ENCODE data around the gene NUP62.
A peak's percentile ranks its signal among the peaks of the same experiment; 100 is the strongest.

The NUP62 gene

GRCh38 chr19:49940482-49940791 is 11.1 kb upstream of the NUP62 start:
- TF ChIP-seq CTCF (conservative IDR thresholded peaks at IDR 0.05; ENCODE audit: control insufficient read depth, insufficient read depth, low read depth, low read length): no peak
- no peak for DNase-seq (ENCODE audit: low read depth)
- H3K4me3 ChIP-seq (ENCODE audit: control insufficient read depth, low read depth, low read length): no peak overlapping the region

GRCh38 chr19:49939721-49940481 is 10.6 kb upstream of the NUP62 start:
- TF ChIP-seq CTCF (conservative IDR thresholded peaks at IDR 0.05; ENCODE audit: control insufficient read depth, insufficient read depth, low read depth, low read length): no peak
- no peak for DNase-seq (ENCODE audit: low read depth)

GRCh38 chr19:49938662-49939061 is 9.4 kb upstream of the NUP62 start:
- H3K4me3 ChIP-seq (ENCODE audit: control insufficient read depth, low read depth, low read length): no peak overlapping the region
- DNase-seq (ENCODE audit: low read depth): peak; percentile 27
- TF ChIP-seq CTCF (conservative IDR thresholded peaks at IDR 0.05; ENCODE audit: control insufficient read depth, insufficient read depth, low read depth, low read length): no peak

More at GRCh38 chr19:49939721-49940481, 10.6 kb upstream of the NUP62 start:
- no peak overlapping the region for H3K4me3 ChIP-seq (ENCODE audit: control insufficient read depth, low read depth, low read length)

GRCh38 chr19:49937750-49938381 is 8.6 kb upstream of the NUP62 start:
- peak overlapping the region; percentile 36 for H3K4me3 ChIP-seq (ENCODE audit: control insufficient read depth, low read depth, low read length)
- peak; percentile 65 for DNase-seq (ENCODE audit: low read depth)
- TF ChIP-seq CTCF (conservative IDR thresholded peaks at IDR 0.05; ENCODE audit: control insufficient read depth, insufficient read depth, low read depth, low read length): peak; percentile 97

GRCh38 chr19:49936549-49936948 is 7.2 kb upstream of the NUP62 start:
- TF ChIP-seq CTCF (conservative IDR thresholded peaks at IDR 0.05; ENCODE audit: control insufficient read depth, insufficient read depth, low read depth, low read length): no peak
- DNase-seq (ENCODE audit: low read depth): no peak
- no peak overlapping the region for H3K4me3 ChIP-seq (ENCODE audit: control insufficient read depth, low read depth, low read length)

- H3K4me3 ChIP-seq (ENCODE audit: control insufficient read depth, low read depth, low read length): no peak overlapping the region
- DNase-seq (ENCODE audit: low read depth): no peak
- no peak for TF ChIP-seq CTCF (conservative IDR thresholded peaks at IDR 0.05; ENCODE audit: control insufficient read depth, insufficient read depth, low read depth, low read length)
These were observed 4.3 kb upstream of the NUP62 start for GRCh38 chr19:49933643-49934042.
